Lung (tissue), 12 donors: Measurements from ENCODE around the gene BRD2. TPM values are rescaled to one million over a fixed set of nuclear protein-coding genes. Genes with fewer than 3 reads are reported as not detected.

Experiments used
- ATAC-seq: fragments of 200-7000 bp; cut with Tn5 transposase; one replicate; pipeline ENCODE4 v1.9.1; 2020; ENCODE audit warnings: moderate number of reproducible peaks; ENCODE audit not compliant: insufficient read depth, low FRiP score
- DNase-seq, 3 donors: peaks; one replicate each; pipeline ENCODE4 v3.0.0-alpha.2; 2013 to 2017
- H3K27ac ChIP-seq, 2 donors: one replicate each; pipeline ENCODE4 v1.5.1; 2013; ENCODE audit warnings: mild to moderate bottlenecking in 2 of 2, moderate library complexity in 2 of 2, control low read depth in 1 of 2, inconsistent platforms in 1 of 2, low read depth in 1 of 2, low read length in 1 of 2
- H3K27me3 ChIP-seq, 3 donors: one replicate each; pipeline ENCODE4 v1.5.1; 2013; ENCODE audit warnings: low read length in 2 of 3; ENCODE audit not compliant: control insufficient read depth in 3 of 3, insufficient read depth in 3 of 3
- H3K36me3 ChIP-seq, 4 donors: one replicate each; pipeline ENCODE4 v1.5.1; 2013; ENCODE audit warnings: low read length in 4 of 4, mild to moderate bottlenecking in 1 of 4, moderate library complexity in 1 of 4; ENCODE audit not compliant: control insufficient read depth in 4 of 4, insufficient read depth in 4 of 4
- H3K4me1 ChIP-seq, 5 donors: one replicate each; pipeline ENCODE4 v1.5.1; 2013; ENCODE audit warnings: low read length in 5 of 5, mild to moderate bottlenecking in 2 of 5, moderate library complexity in 1 of 5; ENCODE audit not compliant: control insufficient read depth in 5 of 5, insufficient read depth in 5 of 5
- H3K4me3 ChIP-seq: one replicate; pipeline ENCODE4 v1.5.1; 2013; ENCODE audit warnings: mild to moderate bottlenecking, control low read depth, moderate library complexity
- H3K9ac ChIP-seq, 2 donors: one replicate each; pipeline ENCODE4 v1.5.1; 2013; ENCODE audit warnings: low read length in 2 of 2, control low read depth in 1 of 2; ENCODE audit not compliant: insufficient read depth in 1 of 2
- H3K9me3 ChIP-seq, 4 donors: one replicate each; pipeline ENCODE4 v1.5.1; 2013; ENCODE audit warnings: low read length in 3 of 4, mild to moderate bottlenecking in 1 of 4, moderate library complexity in 1 of 4; ENCODE audit not compliant: control insufficient read depth in 4 of 4, insufficient read depth in 3 of 4
- CTCF ChIP-seq: IDR thresholded peaks from 2 replicates; pipeline ENCODE4 v1.5.1; 2012; ENCODE audit warnings: mild to moderate bottlenecking; ENCODE audit errors: control extremely low read depth, extremely low read depth
- WGBS, 2 donors: extraction: QIAGEN DNeasy Blood & Tissue Kit; methylation state at CpG; one replicate each; pipeline ENCODE4 v1.1.7; 2013; 5-methylcytosine and 5-hydroxymethylcytosine counted together
- polyA plus RNA-seq, 2 donors: library from polyadenylated mRNA; stranded (reverse); fragments of 200-250 nt; gene quantifications; one replicate each; pipeline ENCODE4 v1.2.1, GENCODE V29; 2013
- total RNA-seq, 2 donors: library from RNA; depleted of rRNA in 1 of 2; stranded (reverse); fragments of >200 nt in 1 of 2; gene quantifications; one replicate each; pipeline ENCODE4 v1.2.1, GENCODE V29; 2014 to 2021
- donor health status: control.
- donor health status: control.
- donor health status: Bipolar disorder and iron deficiency.
- donor health status: healthy.
- donor health status: DM: yes; HTN: yes; CAD: no.

BRD2 gene
- total and polyA plus RNA-seq, 4 donors, result 114 to 178 (median 148) TPM

- ATAC-seq, result no peak
- no peaks in the 10 kb centered on the region for H3K9me3 ChIP-seq
- no peaks in the 10 kb centered on the region for H3K4me1 ChIP-seq
- peaks cover 0 to 11% (median 4%) of the 10 kb centered on the region in 3 donors for H3K27me3 ChIP-seq
- DNase-seq, result no peak
- no peak for TF ChIP-seq CTCF
- no peak overlapping the region for H3K4me3 ChIP-seq
- no peak overlapping the region for H3K27ac ChIP-seq
- WGBS, 2 donors, result 0 to 2% methylated on average over 1 of the region's 1 CpG
- no peak overlapping the region for H3K9ac ChIP-seq
- H3K36me3 ChIP-seq, result peaks cover 0 to 1% (median 0%) of the 10 kb centered on the region in 4 donors
These were observed 37.2 kb upstream of the BRD2 start for GRCh38 chr6:32931211-32931610.

- Histone ChIP-seq H3K36me3 (peaks cover 0 to 1% (median 0%) of the 10 kb centered on the region in 4 donors), H3K27me3 (peaks cover 0 to 11% (median 9%) of the 10 kb centered on the region in 3 donors), H3K4me3 (no peak overlapping the region), H3K9me3 (no peaks in the 10 kb centered on the region), H3K9ac (no peak overlapping the region), H3K27ac (no peak overlapping the region), H3K4me1 (no peaks in the 10 kb centered on the region)
- 78 to 87% methylated on average over 7 of the region's 7 CpGs for WGBS, 2 donors
- peak in 1 of 3 donors; percentile 36 for DNase-seq
- no peak for TF ChIP-seq CTCF
- no peak for ATAC-seq
These were observed 36.1 kb upstream of the BRD2 start for GRCh38 chr6:32932132-32932868.

- TF ChIP-seq CTCF, result peak; percentile 70
- DNase-seq (peak; percentile 77 to 82 (median 80)), ATAC-seq (peak; percentile 71)
- H3K36me3 ChIP-seq, result peaks cover 0 to 1% (median 0%) of the 10 kb centered on the region in 4 donors
- H3K9ac ChIP-seq, result no peak overlapping the region
- H3K4me1 ChIP-seq, result no peaks in the 10 kb centered on the region
- H3K27me3 ChIP-seq, result peaks cover 0 to 15% (median 11%) of the 10 kb centered on the region in 3 donors
- H3K9me3 ChIP-seq, result no peaks in the 10 kb centered on the region
- WGBS, 2 donors, result 2 to 5% methylated on average over 3 of the region's 3 CpGs
- no peak overlapping the region for H3K4me3 ChIP-seq
- H3K27ac ChIP-seq, result no peak overlapping the region
These were observed 34.7 kb upstream of the BRD2 start for GRCh38 chr6:32933661-32934085.
